Measurements from ENCODE around the gene QRFP.

GRCh38 chr9:130900701-130901497 is 4.3 kb upstream of the QRFP start:
- TF ChIP-seq CTCF (conservative IDR thresholded peaks at IDR 0.05 in 1 of 2, IDR thresholded peaks at IDR 0.05 in 1 of 2; ENCODE audit: low read depth in 1 of 2, low read length in 2 of 2): no peak
- TF ChIP-seq EZH2 (IDR thresholded peaks at IDR 0.05; ENCODE audit: low read length, missing control alignments): no peak

All from fibroblast of lung (primary cell).